ENCODE measurements around the gene CCDC192.

Gene CCDC192

GRCh38 chr5:127957701-127958239 lies 254.6 kb downstream of the CCDC192 start:
- no peak for DNase-seq (ENCODE audit: low read depth in 3 of 3)

DNA sequence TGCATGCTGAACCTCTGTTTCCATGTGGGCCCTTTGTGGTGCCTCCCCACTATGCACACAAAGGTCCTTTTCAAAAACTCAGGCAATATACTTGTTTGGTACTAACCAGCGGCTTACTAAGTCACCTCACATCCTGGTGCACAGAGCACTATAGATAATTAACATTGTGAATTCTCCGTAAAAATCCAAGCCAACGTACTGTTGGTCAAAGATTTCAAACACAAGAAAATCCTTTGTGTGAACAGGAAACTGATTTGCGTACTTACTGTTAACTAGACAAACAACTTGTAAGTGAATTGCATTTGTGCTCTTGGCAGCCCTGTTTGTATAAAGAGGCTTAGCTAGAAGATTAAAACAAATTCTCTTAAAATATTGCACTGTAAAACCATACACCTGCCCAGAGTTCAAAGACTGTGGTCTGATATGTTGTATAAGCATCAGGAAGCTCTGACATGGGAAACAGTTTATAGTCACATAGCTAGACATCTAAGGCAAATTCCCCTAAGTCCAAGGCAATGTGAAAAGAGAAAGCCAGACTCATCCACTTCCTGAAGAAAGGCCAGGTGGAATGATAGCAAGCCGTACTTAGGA lies 255.3 kb downstream of the CCDC192 start:
- DNase-seq (ENCODE audit: low read depth in 3 of 3): no peak

- DNase-seq (ENCODE audit: low read depth in 3 of 3): no peak
Observed at GRCh38 chr5:127959152-127959764, 256.1 kb downstream of the CCDC192 start.

- DNase-seq (ENCODE audit: low read depth in 3 of 3): no peak
Observed at GRCh38 chr5:127960270-127960691, 257.1 kb downstream of the CCDC192 start.

DNA sequence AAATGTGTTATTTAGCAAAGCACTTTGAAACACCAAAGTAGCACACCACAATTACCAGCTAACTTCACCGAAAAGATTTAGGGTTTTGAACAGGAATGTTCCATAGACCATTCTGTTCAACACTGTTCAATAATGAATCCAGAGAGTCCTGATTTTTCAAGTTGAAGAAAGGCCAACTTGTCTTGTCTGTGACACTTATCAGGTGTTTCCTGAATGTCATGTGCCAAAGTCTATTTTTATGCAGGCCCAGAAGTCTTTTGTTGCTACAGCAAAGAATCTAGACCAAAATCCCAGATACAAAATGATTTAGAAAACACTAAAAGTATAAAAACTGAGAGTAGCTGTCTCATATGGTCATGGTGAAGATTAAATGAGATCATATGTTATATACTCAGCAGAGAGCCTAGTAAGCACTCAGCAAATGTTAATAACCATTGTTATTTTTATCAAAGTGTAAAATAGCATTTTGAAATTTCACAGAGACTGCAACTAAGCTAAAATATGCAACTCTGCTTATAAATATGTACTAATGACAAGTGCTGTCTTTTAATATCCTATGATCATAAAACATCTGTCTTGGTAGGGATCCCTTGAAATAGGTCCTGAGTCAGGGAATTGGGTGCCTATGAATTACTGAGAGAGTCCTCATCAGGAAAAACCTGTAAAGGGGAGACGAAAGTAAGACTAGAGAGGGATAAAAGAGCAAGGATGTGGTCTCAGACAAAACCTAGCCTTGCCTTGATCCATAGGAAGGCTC lies 258.0 kb downstream of the CCDC192 start:
- DNase-seq (ENCODE audit: low read depth in 3 of 3): no peak

- no peak for DNase-seq (ENCODE audit: low read depth in 3 of 3)
Observed at GRCh38 chr5:127961763-127962145, 258.6 kb downstream of the CCDC192 start.

- DNase-seq (ENCODE audit: low read depth in 3 of 3): no peak
Observed at GRCh38 chr5:127962491-127962890, 259.3 kb downstream of the CCDC192 start.

- no peak for DNase-seq (ENCODE audit: low read depth in 3 of 3)
Observed at GRCh38 chr5:127963233-127963632, 260.0 kb downstream of the CCDC192 start.

GRCh38 chr5:127963931-127964330 lies 260.7 kb downstream of the CCDC192 start:
- no peak for DNase-seq (ENCODE audit: low read depth in 3 of 3)

DNA sequence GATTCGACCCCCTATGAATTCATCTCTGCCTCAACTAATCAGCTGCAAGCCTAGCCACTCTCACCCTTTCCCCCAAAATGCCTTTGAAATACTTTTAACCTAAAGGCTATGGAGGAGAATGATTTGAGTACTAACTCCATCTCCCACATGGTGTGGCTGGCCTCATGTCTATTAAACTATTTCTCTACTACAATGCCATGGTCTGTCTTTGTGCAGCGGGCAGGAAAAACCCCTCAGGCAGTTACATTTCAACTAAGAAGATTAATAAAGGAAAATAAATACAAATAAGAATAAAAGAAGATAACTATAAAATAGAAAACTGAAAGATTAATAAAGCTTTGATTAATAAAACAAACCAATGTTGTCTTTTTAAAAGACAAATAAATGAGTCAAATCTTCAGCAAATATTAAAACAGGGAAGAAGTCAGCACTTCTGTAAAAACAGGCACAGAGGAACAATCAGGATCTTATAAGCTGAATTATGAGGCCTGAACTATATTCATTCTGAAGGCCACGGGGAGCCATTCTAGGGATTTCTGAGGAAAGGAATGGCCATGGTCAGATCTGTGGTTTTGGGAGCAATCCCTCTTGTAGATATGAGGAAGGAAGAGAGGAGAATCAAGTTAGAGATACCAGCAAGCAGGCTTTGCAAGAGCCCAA lies 264.3 kb downstream of the CCDC192 start:
- no peak for DNase-seq (ENCODE audit: low read depth in 3 of 3)

DNA sequence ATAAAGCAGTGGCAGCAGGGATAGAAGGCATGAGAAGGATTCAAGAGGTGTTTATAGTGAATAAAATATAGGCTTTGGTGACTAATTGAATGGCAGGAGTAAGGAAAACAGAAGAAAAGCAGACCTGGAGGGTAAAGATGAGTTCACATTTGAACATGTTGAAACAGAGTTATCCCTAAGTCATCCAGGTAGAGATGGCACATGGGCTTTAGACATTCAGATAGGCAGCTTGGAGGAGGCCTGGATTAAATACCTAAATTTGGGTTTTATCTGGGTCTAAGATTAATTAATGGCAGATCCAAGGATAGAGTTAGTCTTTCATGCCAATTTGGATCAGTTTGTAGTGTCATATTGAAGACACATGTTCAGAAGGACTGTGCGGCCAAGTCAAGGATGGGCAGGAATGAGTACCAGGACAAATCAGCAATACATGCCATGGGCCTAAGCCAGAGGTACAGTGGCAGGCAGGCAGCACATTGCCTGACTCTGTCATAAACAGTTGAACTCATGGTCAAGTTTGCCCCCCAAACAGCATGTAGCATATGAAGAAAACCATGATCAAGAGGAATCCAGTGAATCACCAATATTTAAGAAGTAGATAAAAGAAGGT lies 264.9 kb downstream of the CCDC192 start:
- DNase-seq (ENCODE audit: low read depth in 3 of 3): no peak

- DNase-seq (ENCODE audit: low read depth in 3 of 3): no peak
Observed at GRCh38 chr5:127969002-127969401, 265.8 kb downstream of the CCDC192 start.

- no peak for DNase-seq (ENCODE audit: low read depth in 3 of 3)
Observed at GRCh38 chr5:127969651-127970050, 266.5 kb downstream of the CCDC192 start.

DNA sequence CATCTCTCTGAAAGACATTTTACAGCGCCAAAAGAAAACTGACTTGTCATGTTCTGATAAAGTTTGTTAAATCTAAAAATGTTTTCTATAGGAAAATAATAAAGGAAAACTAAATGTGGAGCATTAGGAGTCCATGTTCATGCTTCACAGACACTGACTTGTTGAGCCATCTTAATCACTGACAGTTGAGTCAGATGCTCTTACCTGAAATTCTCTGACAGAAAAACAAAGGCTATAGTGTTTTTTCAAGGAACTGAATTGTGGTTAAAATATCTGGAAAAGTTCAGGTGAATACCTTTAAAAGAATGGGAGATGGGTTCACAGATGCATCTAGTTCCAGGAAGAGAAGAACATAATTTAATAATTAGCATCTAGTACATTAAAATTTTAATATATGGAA lies 266.9 kb downstream of the CCDC192 start:
- no peak for DNase-seq (ENCODE audit: low read depth in 3 of 3)

DNA sequence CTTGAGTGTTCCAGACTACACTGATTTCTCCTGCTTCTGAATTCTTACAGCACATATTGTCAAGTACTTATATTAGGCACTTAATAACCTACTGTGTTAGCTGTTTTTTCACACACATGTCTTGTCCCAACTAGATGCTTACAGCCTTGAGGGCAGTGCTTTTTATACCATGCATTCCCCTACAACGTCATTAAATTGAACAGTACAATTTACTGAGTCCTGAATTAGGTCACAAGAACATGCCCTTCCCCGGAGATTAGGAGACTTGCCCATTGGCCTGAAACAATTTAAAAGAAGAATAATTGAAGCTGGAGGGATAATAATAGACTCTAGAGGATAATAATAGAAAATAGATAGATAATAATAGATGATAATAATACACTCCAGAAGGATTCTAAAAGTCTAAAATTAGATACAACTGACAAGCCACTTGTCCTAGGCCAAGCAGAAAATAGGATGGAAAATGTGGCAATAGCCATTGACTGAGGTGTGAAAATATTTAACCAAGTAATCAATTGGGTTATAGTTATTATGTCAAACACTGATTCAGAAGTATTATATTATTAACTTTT lies 267.7 kb downstream of the CCDC192 start:
- no peak for DNase-seq (ENCODE audit: low read depth in 3 of 3)

- DNase-seq (ENCODE audit: low read depth in 3 of 3): no peak
Observed at GRCh38 chr5:127975961-127976360, 272.8 kb downstream of the CCDC192 start.

DNA sequence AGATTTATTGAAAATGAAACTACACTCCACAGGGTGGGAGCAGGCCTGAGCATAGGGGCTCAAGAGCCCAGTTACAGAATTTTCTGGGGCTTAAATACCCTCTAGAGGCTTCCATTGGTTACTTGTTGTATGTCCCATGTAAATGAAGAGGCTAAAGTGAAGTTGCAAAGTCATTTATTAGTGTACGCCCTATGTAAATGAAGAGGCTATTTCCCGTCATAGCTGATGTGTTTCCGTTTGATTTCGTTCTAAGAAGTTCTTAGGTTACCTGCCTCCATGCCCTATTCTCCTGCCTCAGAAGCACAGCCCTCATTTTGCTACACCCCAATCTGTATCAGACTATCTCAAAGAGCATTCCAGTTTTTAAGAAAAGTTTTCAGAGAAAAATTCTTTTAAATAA lies 273.3 kb downstream of the CCDC192 start:
- DNase-seq (ENCODE audit: low read depth in 3 of 3): no peak

- no peak for DNase-seq (ENCODE audit: low read depth in 3 of 3)
Observed at GRCh38 chr5:127976991-127977717, 274.0 kb downstream of the CCDC192 start.

DNA sequence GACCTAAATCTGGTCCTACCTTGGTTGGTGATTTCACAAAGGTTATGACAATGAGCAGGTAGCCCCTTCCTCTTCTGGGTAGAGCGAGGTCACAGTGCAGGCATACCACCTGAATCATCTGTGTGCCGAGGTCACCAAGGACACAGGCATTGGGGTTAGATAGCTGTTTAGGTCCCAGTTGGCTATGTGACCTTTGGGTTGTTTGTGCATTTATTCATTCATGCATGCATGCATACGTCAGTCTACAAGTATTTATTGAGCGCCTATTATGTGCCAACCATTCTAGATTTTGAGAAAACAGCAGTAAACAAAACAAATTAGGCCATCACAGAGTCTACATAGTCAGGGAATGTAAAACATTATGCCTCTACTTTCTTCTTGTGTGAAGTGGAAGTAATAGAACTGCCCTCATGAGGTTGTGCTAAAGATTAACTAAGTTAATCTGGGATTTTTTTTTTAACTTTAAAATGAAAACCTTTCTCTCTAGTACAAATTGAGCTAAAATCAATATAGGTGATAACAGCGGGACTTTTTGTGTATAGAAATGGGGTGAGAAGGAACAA lies 275.6 kb downstream of the CCDC192 start:
- no peak for DNase-seq (ENCODE audit: low read depth in 3 of 3)

DNA sequence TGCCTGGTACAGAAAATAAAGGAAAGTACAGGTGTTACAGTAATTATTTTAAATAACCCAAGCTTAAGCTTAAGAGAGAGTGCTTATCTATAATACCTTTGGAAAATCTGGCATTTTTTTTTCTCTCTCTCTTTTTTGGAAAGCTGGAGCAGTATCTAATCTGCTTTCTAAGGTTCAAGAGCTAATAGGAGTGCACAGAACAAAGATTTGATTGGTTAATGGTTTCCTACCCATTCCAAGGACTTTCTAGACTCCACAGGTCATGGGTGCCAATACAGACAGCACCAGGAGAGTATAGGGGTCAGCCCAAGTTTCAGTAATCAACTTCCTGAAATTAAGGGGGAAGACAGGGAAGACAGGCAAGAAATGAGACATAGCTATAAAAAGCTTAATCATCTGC lies 276.3 kb downstream of the CCDC192 start:
- DNase-seq (ENCODE audit: low read depth in 3 of 3): no peak

DNA sequence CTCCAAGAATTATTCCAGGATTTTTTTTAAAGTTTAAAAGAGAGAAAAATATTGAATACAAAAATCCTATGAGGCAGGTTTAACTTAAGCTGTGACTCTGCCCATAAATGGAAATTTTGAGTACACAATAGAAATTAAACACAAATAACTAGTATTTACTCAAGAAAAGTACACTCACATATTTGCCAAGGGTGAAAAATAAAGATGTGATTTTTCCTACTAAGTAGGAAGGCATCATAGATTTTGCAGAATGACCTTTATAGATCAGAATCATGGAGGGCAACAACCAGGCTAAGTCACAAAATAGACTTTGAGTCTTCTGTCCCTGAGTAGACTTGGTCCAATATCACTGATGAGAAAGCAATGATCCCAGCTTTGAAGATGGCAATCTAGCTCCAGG lies 277.7 kb downstream of the CCDC192 start:
- no peak for DNase-seq (ENCODE audit: low read depth in 3 of 3)

All from stimulated activated CD4-positive, alpha-beta T cell treated with anti-CD3 and anti-CD28 coated beads, TNF-alpha, amount 100 ng/mL, for 48 hours (primary cell).